Gastroesophageal sphincter (tissue), 4 donors: ENCODE measurements around the gene APOBEC3G. TPM values are rescaled to one million over a fixed set of nuclear protein-coding genes. Genes with fewer than 3 reads are reported as not detected.
A peak's percentile ranks its signal among the peaks of the same experiment; 100 is the strongest.

Source experiments
- ATAC-seq: fragments of 150-250 bp; one replicate; pipeline ENCODE4 v1.9.1; 2016; ENCODE audit warnings: mild to moderate bottlenecking, moderate library complexity
- H3K27ac ChIP-seq, 4 donors: fragments of 200-600 bp; sonication (generic) in 3 of 4; 1 replicate in 3 of 4; 2 replicates in 1 of 4; pipeline ENCODE4 v1.5.1; 2016 to 2019
- H3K27me3 ChIP-seq: fragments of 200-600 bp; sonication (generic); one replicate; pipeline ENCODE4 v1.5.1; 2019
- H3K36me3 ChIP-seq, 2 donors: fragments of 200-600 bp; sonication (generic); one replicate each; pipeline ENCODE4 v1.5.1; 2019; ENCODE audit warnings: control low read depth in 1 of 2
- H3K4me1 ChIP-seq, 3 donors: fragments of 200-600 bp; sonication (generic); 1 replicate in 2 of 3; 2 replicates in 1 of 3; pipeline ENCODE4 v1.5.1; 2016 to 2019; ENCODE audit warnings: control low read depth in 2 of 3
- H3K4me3 ChIP-seq, 2 donors: fragments of 200-600 bp; sonication (generic); one replicate each; pipeline ENCODE4 v1.5.1; 2019; ENCODE audit warnings: mild to moderate bottlenecking in 1 of 2, moderate library complexity in 1 of 2
- H3K9me3 ChIP-seq, 3 donors: fragments of 200-600 bp; sonication (generic); one replicate each; pipeline ENCODE4 v1.5.1; 2017 to 2019; ENCODE audit warnings: control low read depth in 2 of 3
- CTCF ChIP-seq, 4 experiments: fragments of 200-600 bp in 2 of 4; fragments of 450-650 bp in 2 of 4; sonication (generic) in 1 of 4; IDR thresholded peaks; one replicate each; pipeline ENCODE4 v1.5.1; 2017 to 2019; ENCODE audit warnings: antibody characterized with exemption in 4 of 4, mild to moderate bottlenecking in 2 of 4, moderate library complexity in 2 of 4
- EP300 ChIP-seq: sonication (generic); formaldehyde crosslinking; IDR thresholded peaks from one replicate; pipeline ENCODE4 v1.6.1; 2017; ENCODE audit warnings: antibody characterized with exemption, mild to moderate bottlenecking
- POLR2A ChIP-seq, 2 donors: fragments of 450-650 bp; IDR thresholded peaks; one replicate each; pipeline ENCODE4 v1.6.1; 2017; ENCODE audit warnings: antibody characterized with exemption in 2 of 2, mild to moderate bottlenecking in 2 of 2, moderate library complexity in 1 of 2
- POLR2AphosphoS5 ChIP-seq: sonication (generic); formaldehyde crosslinking; IDR thresholded peaks from one replicate; pipeline ENCODE4 v1.6.1; 2017; ENCODE audit warnings: antibody characterized with exemption
- WGBS, 2 donors: methylation state at CpG; one replicate each; pipeline ENCODE4 v1.1.5; 2018; ENCODE audit warnings: low coverage in 1 of 2; 5-methylcytosine and 5-hydroxymethylcytosine counted together
- total RNA-seq, 4 donors: library from RNA; depleted of rRNA; stranded (reverse); fragments of >200 nt; gene quantifications; one replicate each; pipeline ENCODE4 v1.1.0, GENCODE V29; 2016

APOBEC3G gene
- total RNA-seq, 4 donors from 2014 or later, result 3.2 to 8.3 (median 7.3) TPM

- 83 to 85% methylated on average over 7 to 10 of the region's 14 CpGs for WGBS, 2 donors
- H3K36me3 ChIP-seq, result no peaks in the 10 kb centered on the region
- H3K27me3 ChIP-seq, result no peaks in the 10 kb centered on the region
- H3K9me3 ChIP-seq, result no peaks in the 10 kb centered on the region
- no peak for TF ChIP-seq CTCF (IDR thresholded peaks at IDR 0.05)
- TF ChIP-seq POLR2AphosphoS5, result no peak
- no peak for TF ChIP-seq EP300
- TF ChIP-seq POLR2A (IDR thresholded peaks at IDR 0.05), result no peak
- H3K4me3 ChIP-seq, result no peak overlapping the region
- peaks cover 0 to 10% (median 0%) of the 10 kb centered on the region in 3 donors for H3K4me1 ChIP-seq
- no peak for ATAC-seq
- no peak overlapping the region for H3K27ac ChIP-seq
Measured at GRCh38 chr22:39094717-39095389, 17.8 kb downstream of the APOBEC3G start.

- WGBS, 2 donors, result 40 to 44% methylated on average over 1 of the region's 3 CpGs
- Histone ChIP-seq H3K4me3 (no peak overlapping the region), H3K36me3 (no peaks in the 10 kb centered on the region), H3K4me1 (peaks cover 0 to 10% (median 0%) of the 10 kb centered on the region in 3 donors), H3K27ac (no peak overlapping the region), H3K27me3 (no peaks in the 10 kb centered on the region), H3K9me3 (no peaks in the 10 kb centered on the region)
- TF ChIP-seq POLR2A (IDR thresholded peaks at IDR 0.05) (no peak), EP300 (no peak), POLR2AphosphoS5 (no peak), CTCF (IDR thresholded peaks at IDR 0.05) (no peak)
- ATAC-seq, result no peak
Measured at GRCh38 chr22:39095971-39096370, 18.9 kb downstream of the APOBEC3G start.

GRCh38 chr22:39097098-39098020, 20.3 kb downstream of the APOBEC3G start, which contains the start of gene APOBEC3H:
Gene APOBEC3H, plus strand, starts transcription at chr22:39097244. Its CDS starts 3,035 bp downstream, at chr22:39100279.
- Histone ChIP-seq H3K4me1 (peaks cover 0 to 10% (median 0%) of the 10 kb centered on the region in 3 donors), H3K36me3 (no peaks in the 10 kb centered on the region), H3K9me3 (no peaks in the 10 kb centered on the region), H3K27ac (peak within 1 kb of the TSS in 3 of 4 donors; percentile 3 to 32 (median 11)), H3K4me3 (no peak within 1 kb of the TSS), H3K27me3 (peaks cover 7% of the 10 kb centered on the region)
- ATAC-seq, result no peak
- no peak for TF ChIP-seq CTCF (IDR thresholded peaks at IDR 0.05)
- WGBS, 2 donors, result 13 to 78% methylated on average over 1 to 3 of the region's 9 CpGs

- no peak for ATAC-seq
- Histone ChIP-seq H3K4me1 (peaks cover 0 to 10% (median 0%) of the 10 kb centered on the region in 3 donors), H3K9me3 (no peaks in the 10 kb centered on the region), H3K4me3 (no peak overlapping the region), H3K36me3 (no peaks in the 10 kb centered on the region), H3K27ac (peak overlapping the region in 1 of 4 donors; percentile 11), H3K27me3 (peaks cover 9% of the 10 kb centered on the region)
- 63 to 80% methylated on average over 1 to 6 of the region's 6 CpGs for WGBS, 2 donors
- TF ChIP-seq EP300 (no peak), POLR2A (IDR thresholded peaks at IDR 0.05) (no peak), CTCF (IDR thresholded peaks at IDR 0.05) (no peak), POLR2AphosphoS5 (no peak)
Measured at GRCh38 chr22:39098026-39098425, 21.0 kb downstream of the APOBEC3G start.
